Neural cell (in vitro differentiated cells): ENCODE data around the gene MEX3A. TPM values are rescaled to one million over a fixed set of nuclear protein-coding genes. Genes with fewer than 3 reads are reported as not detected.

Experiments
- H2AFZ ChIP-seq: fragments of 200-600, 300-800 bp; sonication (generic), shearing (Covaris generic); 2 replicates; pipeline ENCODE4 v1.6.0; 2014; ENCODE audit warnings: low read depth, mild to moderate bottlenecking, antibody characterized with exemption, low read length, moderate library complexity
- H3F3A ChIP-seq: fragments of 200-600 bp; shearing (Covaris generic); 2 replicates; pipeline ENCODE4 v1.6.1; 2016; ENCODE audit warnings: mild to moderate bottlenecking, moderate library complexity, mixed read lengths, antibody characterized with exemption, low read length; ENCODE audit not compliant: insufficient read depth, poor library complexity, severe bottlenecking
- H3K27ac ChIP-seq: fragments of 200-600, 300-800 bp; sonication (generic), shearing (Covaris generic); 2 replicates; pipeline ENCODE4 v1.5.1; 2014; ENCODE audit warnings: mild to moderate bottlenecking, low read length, moderate library complexity
- H3K27me3 ChIP-seq: fragments of 300-800, 200-600 bp; sonication (generic), shearing (Covaris generic); 2 replicates; pipeline ENCODE4 v1.6.0; 2014; ENCODE audit warnings: mild to moderate bottlenecking, low read depth, low read length, moderate library complexity; ENCODE audit not compliant: insufficient read depth
- H3K36me3 ChIP-seq: fragments of 300-800, 200-600 bp; sonication (generic), shearing (Covaris generic); 2 replicates; pipeline ENCODE4 v1.5.1; 2014; ENCODE audit warnings: mild to moderate bottlenecking, antibody characterized with exemption, low read length, moderate library complexity; ENCODE audit not compliant: insufficient read depth
- H3K4me2 ChIP-seq: fragments of 300-800, 200-600 bp; sonication (generic), shearing (Covaris generic); 2 replicates; pipeline ENCODE4 v1.6.0; 2014; ENCODE audit warnings: mild to moderate bottlenecking, low read length
- H3K4me3 ChIP-seq: fragments of 300-800, 200-600 bp; sonication (generic), shearing (Covaris generic); 2 replicates; pipeline ENCODE4 v1.5.1; 2014; ENCODE audit warnings: mild to moderate bottlenecking, low read length, moderate library complexity
- H3K79me2 ChIP-seq: fragments of 200-600 bp; shearing (Covaris generic); replicated peaks from 2 replicates; pipeline ENCODE4 v1.6.0; 2014; ENCODE audit warnings: mild to moderate bottlenecking, low read length, moderate library complexity; ENCODE audit not compliant: insufficient read depth
- H3K9ac ChIP-seq: fragments of 300-800, 200-600 bp; sonication (generic), shearing (Covaris generic); 2 replicates; pipeline ENCODE4 v1.6.1; 2016; ENCODE audit warnings: mild to moderate bottlenecking, low read length, mixed read lengths
- H3K9me2 ChIP-seq: fragments of 200-600 bp; shearing (Covaris generic); 2 replicates; pipeline ENCODE4 v1.6.1; 2016; ENCODE audit warnings: mild to moderate bottlenecking, low read length, mixed read lengths; ENCODE audit not compliant: insufficient read depth
- H3K9me3 ChIP-seq: fragments of 200-600, 300-800 bp; sonication (generic), shearing (Covaris generic); 2 replicates; pipeline ENCODE4 v1.6.1; 2016; ENCODE audit warnings: mild to moderate bottlenecking, mixed run types, low read length, moderate library complexity, mixed read lengths
- H4K20me1 ChIP-seq: fragments of 200-600 bp; shearing (Covaris generic); 2 replicates; pipeline ENCODE4 v1.6.1; 2016; ENCODE audit warnings: mild to moderate bottlenecking, mixed run types; ENCODE audit not compliant: insufficient read depth
- CTCF ChIP-seq: fragments of 450-650 bp; IDR thresholded peaks from 2 replicates; pipeline ENCODE4 v1.5.1; 2014; ENCODE audit warnings: antibody characterized with exemption, mild to moderate bottlenecking, moderate library complexity; ENCODE audit not compliant: poor library complexity, severe bottlenecking
- EP300 ChIP-seq: fragments of 450-650 bp; conservative IDR thresholded peaks from 2 replicates; pipeline ENCODE4 v1.6.1; 2014; ENCODE audit warnings: antibody characterized with exemption, mild to moderate bottlenecking, moderate library complexity; ENCODE audit not compliant: poor library complexity, severe bottlenecking
- EZH2 ChIP-seq: fragments of 200-600, 300-800 bp; shearing (Covaris generic), sonication (generic); IDR thresholded peaks from 2 replicates; pipeline ENCODE4 v1.6.1; 2014; ENCODE audit warnings: antibody characterized with exemption, low read length, borderline replicate concordance, mild to moderate bottlenecking; ENCODE audit not compliant: insufficient read depth, poor library complexity, severe bottlenecking
- MXI1 ChIP-seq: fragments of 450-650 bp; conservative IDR thresholded peaks from 2 replicates; pipeline ENCODE4 v1.6.1; 2014; ENCODE audit warnings: antibody characterized with exemption, mild to moderate bottlenecking; ENCODE audit not compliant: poor library complexity, severe bottlenecking
- POLR2AphosphoS5 ChIP-seq: IDR thresholded peaks from 2 replicates; pipeline ENCODE4 v1.6.1; 2012
- RAD21 ChIP-seq: fragments of 450-650 bp; conservative IDR thresholded peaks from 2 replicates; pipeline ENCODE4 v1.6.1; 2014; ENCODE audit warnings: antibody characterized with exemption, mild to moderate bottlenecking, moderate library complexity
- REST ChIP-seq: IDR thresholded peaks from 2 replicates; pipeline ENCODE4 v1.6.1; 2012; ENCODE audit warnings: borderline replicate concordance
- SMC3 ChIP-seq: fragments of 450-650 bp; conservative IDR thresholded peaks from 2 replicates; pipeline ENCODE4 v1.6.1; 2014; ENCODE audit warnings: antibody characterized with exemption, mild to moderate bottlenecking, moderate library complexity; ENCODE audit not compliant: poor library complexity
- TAF1 ChIP-seq: IDR thresholded peaks from 2 replicates; pipeline ENCODE4 v1.6.1; 2012; ENCODE audit warnings: low read depth
- polyA plus RNA-seq: library from polyadenylated mRNA; depleted of rRNA; stranded (reverse); fragments of >200 nt; gene quantifications from 2 replicates; pipeline ENCODE4 v1.2.3, GENCODE V29; 2014

MEX3A gene
- polyA plus RNA-seq, 1 donor from 2014 or later: 39.8 TPM

GRCh38 chr1:156076609-156077429, 5.4 kb downstream of the MEX3A start:
- H3K9me2 ChIP-seq: no peaks in the 10 kb centered on the region
- H4K20me1 ChIP-seq: peaks cover 64% of the 10 kb centered on the region
- no peaks in the 10 kb centered on the region for H3K27me3 ChIP-seq
- H3K9me3 ChIP-seq: no peaks in the 10 kb centered on the region
- H3F3A ChIP-seq: peaks cover 5% of the 10 kb centered on the region
- TF ChIP-seq EZH2 (no peak), REST (no peak), RAD21 (no peak), MXI1 (no peak), SMC3 (no peak), TAF1 (no peak), EP300 (no peak), POLR2AphosphoS5 (no peak), CTCF (no peak)
- peak overlapping the region; percentile 93 for H3K4me3 ChIP-seq
- H3K4me2 ChIP-seq: no peak overlapping the region
- peaks cover 9% of the 10 kb centered on the region for H3K36me3 ChIP-seq
- peaks cover 78% of the 10 kb centered on the region for H3K79me2 ChIP-seq
- peak overlapping the region; percentile 16 for H3K9ac ChIP-seq
- no peak overlapping the region for H2AFZ ChIP-seq
- H3K27ac ChIP-seq: no peak overlapping the region

GRCh38 chr1:156075775-156076204, 6.5 kb downstream of the MEX3A start:
- H3K4me3 ChIP-seq: peak overlapping the region; percentile 93
- H3K9ac ChIP-seq: peak overlapping the region; percentile 38
- no peaks in the 10 kb centered on the region for H3K9me2 ChIP-seq
- no peaks in the 10 kb centered on the region for H3K9me3 ChIP-seq
- peaks cover 5% of the 10 kb centered on the region for H3F3A ChIP-seq
- peaks cover 9% of the 10 kb centered on the region for H3K36me3 ChIP-seq
- H2AFZ ChIP-seq: no peak overlapping the region
- H3K4me2 ChIP-seq: peak overlapping the region; percentile 21
- H4K20me1 ChIP-seq: peaks cover 67% of the 10 kb centered on the region
- no peaks in the 10 kb centered on the region for H3K27me3 ChIP-seq
- TF ChIP-seq RAD21 (no peak), POLR2AphosphoS5 (no peak), EP300 (no peak), CTCF (no peak), SMC3 (no peak), EZH2 (no peak), TAF1 (no peak), REST (no peak), MXI1 (no peak)
- H3K79me2 ChIP-seq: peaks cover 70% of the 10 kb centered on the region
- no peak overlapping the region for H3K27ac ChIP-seq
